Measurements from ENCODE around the gene TBC1D17.

Gene TBC1D17

DNA sequence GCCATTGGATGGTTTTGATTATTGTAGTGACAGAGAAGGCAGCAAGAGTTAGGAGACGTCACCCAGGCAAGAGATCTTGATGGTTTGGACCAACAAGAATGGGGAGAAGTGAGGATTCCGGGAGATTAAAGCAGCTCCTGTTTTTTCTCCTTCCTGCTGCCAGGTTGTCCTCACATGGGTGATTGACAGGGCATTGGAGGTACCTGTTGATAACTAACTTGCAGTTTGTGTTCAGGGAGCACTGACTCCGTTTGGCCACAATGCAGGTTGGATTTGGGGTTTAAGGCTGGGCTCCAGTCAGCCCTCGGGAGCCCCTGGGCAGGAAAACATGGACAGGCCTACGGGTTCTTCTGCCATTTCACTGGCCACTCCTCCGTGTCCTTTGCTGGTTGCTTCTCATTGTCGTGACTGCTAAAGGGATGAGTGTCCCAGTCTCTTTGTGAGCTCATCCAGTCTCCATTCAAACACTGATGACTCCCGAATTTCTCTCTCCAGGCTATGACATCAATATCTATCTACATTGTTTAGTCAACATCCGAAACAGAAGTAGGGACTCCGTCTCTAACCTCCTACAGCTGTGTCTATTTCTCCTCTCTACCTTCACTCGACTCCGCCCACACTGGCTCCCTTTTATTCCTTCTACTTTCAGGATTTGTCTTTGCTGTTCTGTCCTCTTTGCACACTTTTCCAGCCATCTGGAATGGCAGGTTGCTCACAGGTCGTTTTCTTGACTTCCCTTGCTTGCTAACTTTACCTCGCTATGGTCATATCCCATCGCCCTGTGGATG lies 27.9 kb upstream of the TBC1D17 start:
- Histone ChIP-seq H3K36me3 (ENCODE audit: control insufficient read depth, insufficient read depth, low read length) (peaks cover 12% of the 10 kb centered on the region), H3K9me3 (ENCODE audit: control insufficient read depth, insufficient read depth, low read depth, low read length) (no peaks in the 10 kb centered on the region; the same call in 1 of the 2 replicates), H3K4me3 (ENCODE audit: low read depth, low read length) (peak overlapping the region; percentile 80), H3K27me3 (ENCODE audit: control insufficient read depth, insufficient read depth, low read length) (no peaks in the 10 kb centered on the region), H3K27ac (ENCODE audit: low read depth, low read length) (no peak overlapping the region), H3K9ac (ENCODE audit: low read length) (peak overlapping the region; percentile 88), H3K4me1 (ENCODE audit: control insufficient read depth, insufficient read depth, low read length) (peaks cover 12% of the 10 kb centered on the region; the same call in 1 of the 2 replicates)

DNA sequence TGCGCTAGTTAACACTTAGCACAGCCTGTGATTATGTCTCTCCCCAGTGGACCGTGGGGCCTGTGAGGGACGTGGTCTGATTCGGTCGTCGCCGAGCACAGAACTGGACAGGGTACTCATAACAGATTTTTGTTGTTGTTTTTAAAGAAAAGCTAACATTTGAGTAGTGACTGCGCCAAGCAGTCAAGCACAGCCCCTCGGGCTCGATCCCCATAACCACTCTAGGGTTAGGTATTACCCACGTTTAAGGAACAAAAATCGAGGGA lies 27.3 kb upstream of the TBC1D17 start:
- H3K27ac ChIP-seq (ENCODE audit: low read depth, low read length), result peak overlapping the region; percentile 95; the same call in 1 of the 2 replicates
- no peaks in the 10 kb centered on the region for H3K27me3 ChIP-seq (ENCODE audit: control insufficient read depth, insufficient read depth, low read length)
- H3K4me3 ChIP-seq (ENCODE audit: low read depth, low read length), result peak overlapping the region; percentile 80
- no peaks in the 10 kb centered on the region; the same call in 1 of the 2 replicates for H3K9me3 ChIP-seq (ENCODE audit: control insufficient read depth, insufficient read depth, low read depth, low read length)
- peak overlapping the region; percentile 88 for H3K9ac ChIP-seq (ENCODE audit: low read length)
- H3K36me3 ChIP-seq (ENCODE audit: control insufficient read depth, insufficient read depth, low read length), result peaks cover 16% of the 10 kb centered on the region
- H3K4me1 ChIP-seq (ENCODE audit: control insufficient read depth, insufficient read depth, low read length), result peaks cover 12% of the 10 kb centered on the region; the same call in 1 of the 2 replicates

DNA sequence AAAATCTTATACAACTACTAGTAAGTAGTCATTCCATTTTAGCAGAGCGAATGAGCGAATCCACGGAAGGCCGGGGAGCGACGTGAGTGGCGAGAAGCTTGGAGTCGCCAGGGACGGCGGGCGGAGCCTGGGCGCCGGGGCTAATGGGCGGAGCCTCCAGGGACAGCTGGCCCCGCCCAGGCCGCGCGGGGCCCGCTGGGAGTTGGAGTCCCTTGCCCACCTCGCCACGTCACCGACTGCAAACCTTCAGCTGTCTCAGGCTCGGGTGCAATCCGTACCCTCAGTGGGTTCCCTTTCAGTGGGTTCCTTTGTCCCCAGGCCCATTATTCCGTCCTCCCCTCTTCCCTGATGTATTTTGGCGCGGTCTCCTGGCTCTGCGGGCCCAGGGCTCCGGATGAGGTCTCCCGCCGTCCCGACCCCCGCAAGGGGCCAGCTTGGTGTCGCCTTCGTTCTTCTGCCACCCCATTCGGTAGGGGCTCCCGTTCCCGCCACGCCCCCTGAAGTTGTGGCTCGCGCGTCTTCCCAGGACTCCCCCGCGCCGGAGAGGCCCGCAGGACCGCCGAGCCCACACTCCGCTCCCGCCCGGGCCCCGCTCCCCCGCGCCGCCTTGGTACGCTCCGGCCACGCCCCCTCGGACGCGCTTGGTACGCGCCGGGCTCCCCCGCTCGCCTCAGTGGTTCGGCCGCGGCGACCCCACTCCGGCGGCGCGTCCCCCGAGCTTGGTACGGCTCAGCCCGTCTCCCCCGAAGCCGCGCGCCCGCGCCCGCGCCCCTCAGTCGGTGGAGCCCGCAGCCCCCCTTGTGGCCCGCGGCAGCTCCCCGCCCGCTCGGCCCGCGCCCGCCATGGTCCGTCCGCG lies 26.8 kb upstream of the TBC1D17 start, which contains the start of gene PTOV1:
TSS of gene PTOV1 (plus strand) at position 673 of the 856 bp plus-strand sequence.
- peak within 1 kb of the TSS; percentile 88 for H3K9ac ChIP-seq (ENCODE audit: low read length)
- peak within 1 kb of the TSS; percentile 95 for H3K27ac ChIP-seq (ENCODE audit: low read depth, low read length)
- no peaks in the 10 kb centered on the region; the same call in 1 of the 2 replicates for H3K9me3 ChIP-seq (ENCODE audit: control insufficient read depth, insufficient read depth, low read depth, low read length)
- no peaks in the 10 kb centered on the region for H3K27me3 ChIP-seq (ENCODE audit: control insufficient read depth, insufficient read depth, low read length)
- peaks cover 22% of the 10 kb centered on the region for H3K36me3 ChIP-seq (ENCODE audit: control insufficient read depth, insufficient read depth, low read length)
- H3K4me1 ChIP-seq (ENCODE audit: control insufficient read depth, insufficient read depth, low read length), result peaks cover 12% of the 10 kb centered on the region; the same call in 1 of the 2 replicates
- H3K4me3 ChIP-seq (ENCODE audit: low read depth, low read length), result peak within 1 kb of the TSS; percentile 80

DNA sequence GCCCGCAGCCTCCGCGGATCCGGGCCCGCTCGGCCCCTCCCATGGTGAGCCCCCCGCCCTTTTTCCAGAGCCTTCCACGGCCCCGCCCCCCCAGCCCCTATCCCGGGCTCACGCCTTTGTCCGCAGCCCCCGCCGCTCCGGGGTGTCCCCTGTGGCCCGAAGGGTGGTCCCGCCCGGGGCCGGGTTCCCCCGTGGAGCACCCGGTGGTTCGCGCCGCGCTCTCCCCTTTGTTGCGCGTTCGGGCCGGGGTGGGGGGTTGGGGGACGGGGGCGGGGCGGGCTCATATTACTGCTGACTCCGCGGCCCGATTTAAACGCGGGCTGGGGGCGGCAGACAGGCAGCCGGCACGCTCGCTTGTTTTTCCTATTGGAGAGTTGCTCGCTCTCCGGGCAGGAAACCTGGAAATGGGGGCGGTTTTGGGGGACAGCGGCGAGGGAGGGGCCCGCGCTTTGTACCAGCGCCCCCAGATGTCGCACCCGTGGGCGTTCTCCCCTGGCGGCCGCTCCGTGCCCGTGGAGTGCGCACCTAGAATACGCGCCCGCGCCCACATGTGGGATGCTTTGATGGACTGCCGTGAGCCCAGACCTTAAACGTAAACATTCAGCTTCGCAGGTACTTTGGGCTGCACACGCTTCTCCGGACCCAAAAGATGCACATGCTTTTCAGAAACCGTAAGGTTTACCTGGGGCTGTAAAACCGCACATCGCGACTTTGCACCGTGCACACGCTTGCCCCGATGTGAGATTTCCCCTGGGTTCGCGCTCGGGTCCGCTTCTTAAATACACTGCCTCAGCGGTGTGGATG lies 25.8 kb upstream of the TBC1D17 start:
- no peak overlapping the region for H3K27ac ChIP-seq (ENCODE audit: low read depth, low read length)
- peaks cover 12% of the 10 kb centered on the region; the same call in 1 of the 2 replicates for H3K4me1 ChIP-seq (ENCODE audit: control insufficient read depth, insufficient read depth, low read length)
- H3K27me3 ChIP-seq (ENCODE audit: control insufficient read depth, insufficient read depth, low read length), result no peaks in the 10 kb centered on the region
- peaks cover 31% of the 10 kb centered on the region for H3K36me3 ChIP-seq (ENCODE audit: control insufficient read depth, insufficient read depth, low read length)
- H3K9ac ChIP-seq (ENCODE audit: low read length), result peak overlapping the region; percentile 88
- H3K9me3 ChIP-seq (ENCODE audit: control insufficient read depth, insufficient read depth, low read depth, low read length), result no peaks in the 10 kb centered on the region; the same call in 1 of the 2 replicates
- peak overlapping the region; percentile 80 for H3K4me3 ChIP-seq (ENCODE audit: low read depth, low read length)

DNA sequence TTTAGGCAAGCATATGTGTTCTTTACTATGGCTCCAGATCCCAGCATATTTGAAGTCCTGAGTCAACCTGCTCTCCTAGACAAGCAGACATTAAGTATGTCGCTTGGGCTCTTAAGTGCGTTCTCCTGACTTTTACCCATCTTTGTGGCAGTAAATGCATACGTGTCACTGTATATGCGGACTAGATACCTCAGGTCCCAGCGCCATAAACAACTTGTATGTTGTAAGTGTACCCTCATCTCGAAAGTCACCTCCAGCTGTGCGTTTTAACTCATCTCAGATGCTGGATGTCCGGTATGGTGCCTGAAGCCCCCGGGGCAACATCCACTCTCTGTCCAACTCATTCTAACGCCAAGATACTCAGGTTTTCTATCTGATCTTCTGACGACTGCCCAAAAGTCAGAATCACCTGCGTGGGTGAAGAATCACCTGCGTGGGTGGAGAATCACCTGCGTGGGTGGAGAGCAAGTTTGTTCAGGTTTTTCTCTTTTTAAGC lies 24.8 kb upstream of the TBC1D17 start:
- no peak overlapping the region for H3K27ac ChIP-seq (ENCODE audit: low read depth, low read length)
- peaks cover 12% of the 10 kb centered on the region; the same call in 1 of the 2 replicates for H3K4me1 ChIP-seq (ENCODE audit: control insufficient read depth, insufficient read depth, low read length)

DNA sequence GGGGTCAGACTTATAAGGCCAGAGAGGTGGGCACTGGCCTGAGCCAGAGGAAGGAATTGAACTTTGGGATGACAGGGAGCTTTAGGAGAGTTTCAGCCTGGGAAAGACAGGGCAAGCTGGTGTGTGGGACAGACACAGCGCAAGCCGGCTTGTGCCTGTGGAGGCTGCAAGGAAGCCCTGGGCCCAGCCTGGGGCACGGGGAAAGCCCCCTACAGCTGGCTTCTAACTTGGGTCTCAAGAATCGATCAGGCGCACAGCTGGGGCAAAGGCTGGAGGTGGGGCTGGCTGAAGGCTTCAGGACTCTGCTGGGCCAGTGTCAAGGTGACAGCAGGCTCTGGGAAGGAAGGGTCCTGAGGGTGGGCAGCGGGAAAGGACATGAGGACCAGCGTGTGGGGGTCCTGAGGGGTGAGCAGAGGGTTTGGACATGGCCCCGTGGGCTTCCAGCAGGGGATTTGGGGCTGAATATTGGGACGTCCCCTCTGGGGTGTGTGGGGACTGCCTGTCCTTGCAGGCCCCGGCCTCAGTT lies 23.6 kb upstream of the TBC1D17 start:
- Histone ChIP-seq H3K9me3 (ENCODE audit: control insufficient read depth, insufficient read depth, low read depth, low read length) (no peaks in the 10 kb centered on the region; the same call in 1 of the 2 replicates), H3K27me3 (ENCODE audit: control insufficient read depth, insufficient read depth, low read length) (no peaks in the 10 kb centered on the region), H3K9ac (ENCODE audit: low read length) (no peak overlapping the region), H3K4me1 (ENCODE audit: control insufficient read depth, insufficient read depth, low read length) (peaks cover 12% of the 10 kb centered on the region; the same call in 1 of the 2 replicates), H3K27ac (ENCODE audit: low read depth, low read length) (no peak overlapping the region), H3K36me3 (ENCODE audit: control insufficient read depth, insufficient read depth, low read length) (peaks cover 53% of the 10 kb centered on the region), H3K4me3 (ENCODE audit: low read depth, low read length) (no peak overlapping the region)

More for the DNA sequence above, 24.8 kb upstream of the TBC1D17 start:
- no peaks in the 10 kb centered on the region for H3K27me3 ChIP-seq (ENCODE audit: control insufficient read depth, insufficient read depth, low read length)
- H3K9ac ChIP-seq (ENCODE audit: low read length), result no peak overlapping the region
- H3K9me3 ChIP-seq (ENCODE audit: control insufficient read depth, insufficient read depth, low read depth, low read length), result no peaks in the 10 kb centered on the region; the same call in 1 of the 2 replicates
- H3K4me3 ChIP-seq (ENCODE audit: low read depth, low read length), result peak overlapping the region; percentile 80
- H3K36me3 ChIP-seq (ENCODE audit: control insufficient read depth, insufficient read depth, low read length), result peaks cover 41% of the 10 kb centered on the region

DNA sequence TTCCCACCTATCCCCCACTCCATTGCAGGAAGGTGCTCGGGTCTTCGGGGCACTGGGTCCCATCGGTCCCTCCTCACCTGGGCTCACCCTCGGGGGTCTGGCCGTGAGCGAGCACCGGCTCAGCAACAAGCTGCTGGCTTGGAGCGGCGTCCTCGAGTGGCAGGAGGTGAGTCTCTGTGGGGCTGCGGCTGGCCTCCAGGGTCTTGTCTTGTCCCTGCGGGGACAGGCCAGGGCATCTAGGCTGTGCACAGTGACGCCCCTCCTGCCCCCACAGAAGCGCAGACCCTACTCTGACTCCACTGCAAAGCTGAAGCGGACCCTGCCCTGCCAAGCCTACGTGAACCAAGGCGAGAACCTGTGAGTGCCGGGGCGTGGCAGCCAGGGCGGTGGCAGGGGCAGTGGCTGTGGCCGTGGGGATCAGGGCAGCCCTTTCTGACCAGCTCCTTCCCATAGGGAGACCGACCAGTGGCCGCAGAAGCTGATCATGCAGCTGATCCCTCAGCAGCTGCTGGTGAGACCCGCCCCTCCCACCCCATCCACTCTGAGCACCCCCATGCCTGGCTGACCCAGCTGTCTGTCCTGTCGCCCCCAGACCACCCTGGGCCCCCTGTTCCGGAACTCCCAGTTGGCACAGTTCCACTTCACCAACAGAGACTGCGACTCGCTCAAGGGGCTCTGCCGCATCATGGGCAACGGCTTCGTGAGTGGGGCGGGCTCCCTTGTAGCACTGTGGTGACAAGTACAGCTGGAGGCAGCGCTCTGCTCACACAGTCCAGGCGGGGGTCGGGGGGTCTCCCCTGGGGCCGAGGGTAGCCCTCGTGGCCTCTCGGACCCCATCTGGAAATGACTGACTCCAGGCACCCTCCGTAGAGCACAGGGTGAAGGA lies 22.9 kb upstream of the TBC1D17 start:
- peaks cover 53% of the 10 kb centered on the region for H3K36me3 ChIP-seq (ENCODE audit: control insufficient read depth, insufficient read depth, low read length)
- H3K9me3 ChIP-seq (ENCODE audit: control insufficient read depth, insufficient read depth, low read depth, low read length), result no peaks in the 10 kb centered on the region
- peaks cover 12% of the 10 kb centered on the region; the same call in 1 of the 2 replicates for H3K4me1 ChIP-seq (ENCODE audit: control insufficient read depth, insufficient read depth, low read length)
- no peaks in the 10 kb centered on the region for H3K27me3 ChIP-seq (ENCODE audit: control insufficient read depth, insufficient read depth, low read length)
- H3K4me3 ChIP-seq (ENCODE audit: low read depth, low read length), result no peak overlapping the region
- H3K9ac ChIP-seq (ENCODE audit: low read length), result no peak overlapping the region
- no peak overlapping the region for H3K27ac ChIP-seq (ENCODE audit: low read depth, low read length)

DNA sequence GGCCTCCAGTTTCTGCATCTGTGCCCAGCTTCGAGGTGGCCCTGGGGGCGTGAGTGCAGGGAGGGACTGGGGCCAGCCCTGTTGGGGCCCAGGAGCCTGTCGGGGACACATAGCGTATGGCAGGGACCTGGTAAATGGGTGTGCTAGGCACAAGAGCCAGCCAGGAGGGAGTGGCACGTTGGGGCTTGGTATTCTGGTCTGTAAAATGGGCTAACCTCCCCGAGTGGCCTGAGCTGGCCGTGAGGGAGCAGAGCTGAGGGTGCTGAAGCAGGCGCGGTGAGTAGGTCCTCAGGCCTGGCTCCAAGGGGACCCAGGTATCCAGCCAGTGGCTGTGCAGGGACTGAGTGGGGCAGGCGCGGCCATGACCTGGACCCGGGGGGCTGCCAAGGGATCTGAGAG lies 22.2 kb upstream of the TBC1D17 start:
- no peaks in the 10 kb centered on the region for H3K27me3 ChIP-seq (ENCODE audit: control insufficient read depth, insufficient read depth, low read length)
- H3K9me3 ChIP-seq (ENCODE audit: control insufficient read depth, insufficient read depth, low read depth, low read length), result no peaks in the 10 kb centered on the region
- no peak overlapping the region for H3K9ac ChIP-seq (ENCODE audit: low read length)
- peaks cover 59% of the 10 kb centered on the region for H3K36me3 ChIP-seq (ENCODE audit: control insufficient read depth, insufficient read depth, low read length)
- no peak overlapping the region for H3K4me3 ChIP-seq (ENCODE audit: low read depth, low read length)
- H3K4me1 ChIP-seq (ENCODE audit: control insufficient read depth, insufficient read depth, low read length), result peaks cover 9% of the 10 kb centered on the region; the same call in 1 of the 2 replicates
- no peak overlapping the region for H3K27ac ChIP-seq (ENCODE audit: low read depth, low read length)

DNA sequence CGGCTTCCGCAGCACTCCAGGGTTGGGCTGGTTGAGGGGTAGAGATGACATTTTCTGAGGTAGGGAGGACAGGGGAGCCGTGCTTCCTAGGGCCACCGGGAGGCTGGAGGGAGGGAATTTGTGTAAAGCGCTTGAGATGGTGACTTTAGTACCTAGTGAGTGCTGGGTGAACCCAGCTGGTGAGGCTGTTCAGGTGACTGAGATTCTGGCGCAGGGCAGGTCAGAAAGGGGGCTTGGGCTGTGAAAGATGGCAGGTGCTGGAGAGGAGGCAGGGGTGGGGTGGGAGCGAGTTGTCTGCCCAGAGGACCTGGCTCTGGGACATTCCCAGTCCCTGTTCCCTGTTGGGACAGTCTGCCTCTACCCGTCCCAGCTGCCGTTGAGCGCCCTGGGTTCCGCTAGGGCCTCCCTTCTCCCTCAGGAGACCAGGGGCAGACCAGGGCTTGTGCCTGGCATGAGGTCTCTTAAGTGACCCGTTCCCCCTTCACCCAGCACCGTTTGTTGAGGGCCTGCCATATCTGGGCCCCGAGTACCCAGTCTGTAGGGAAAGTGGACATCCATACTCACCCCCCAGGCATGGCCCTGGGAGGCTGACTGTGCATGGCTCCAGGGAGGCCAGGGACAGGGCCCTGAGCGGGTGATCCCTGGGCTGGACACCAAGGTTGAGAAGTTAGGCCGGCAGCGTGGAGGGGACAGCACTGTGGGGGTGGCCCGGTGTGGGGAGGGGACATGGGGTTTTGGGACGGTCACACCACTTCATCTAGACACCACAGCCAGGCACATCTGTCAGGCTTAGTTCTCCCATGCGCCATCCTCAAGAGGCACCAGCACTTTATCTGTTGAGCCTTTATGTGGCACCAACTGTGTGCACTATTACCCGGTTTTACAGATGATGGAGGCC lies 21.6 kb upstream of the TBC1D17 start:
- Histone ChIP-seq H3K9me3 (ENCODE audit: control insufficient read depth, insufficient read depth, low read depth, low read length) (no peaks in the 10 kb centered on the region), H3K36me3 (ENCODE audit: control insufficient read depth, insufficient read depth, low read length) (peaks cover 66% of the 10 kb centered on the region), H3K4me1 (ENCODE audit: control insufficient read depth, insufficient read depth, low read length) (peaks cover 13% of the 10 kb centered on the region; the same call in 1 of the 2 replicates), H3K27ac (ENCODE audit: low read depth, low read length) (no peak overlapping the region), H3K4me3 (ENCODE audit: low read depth, low read length) (no peak overlapping the region), H3K9ac (ENCODE audit: low read length) (no peak overlapping the region), H3K27me3 (ENCODE audit: control insufficient read depth, insufficient read depth, low read length) (no peaks in the 10 kb centered on the region)
